ENCODE data around the gene SLC29A1.

DNA sequence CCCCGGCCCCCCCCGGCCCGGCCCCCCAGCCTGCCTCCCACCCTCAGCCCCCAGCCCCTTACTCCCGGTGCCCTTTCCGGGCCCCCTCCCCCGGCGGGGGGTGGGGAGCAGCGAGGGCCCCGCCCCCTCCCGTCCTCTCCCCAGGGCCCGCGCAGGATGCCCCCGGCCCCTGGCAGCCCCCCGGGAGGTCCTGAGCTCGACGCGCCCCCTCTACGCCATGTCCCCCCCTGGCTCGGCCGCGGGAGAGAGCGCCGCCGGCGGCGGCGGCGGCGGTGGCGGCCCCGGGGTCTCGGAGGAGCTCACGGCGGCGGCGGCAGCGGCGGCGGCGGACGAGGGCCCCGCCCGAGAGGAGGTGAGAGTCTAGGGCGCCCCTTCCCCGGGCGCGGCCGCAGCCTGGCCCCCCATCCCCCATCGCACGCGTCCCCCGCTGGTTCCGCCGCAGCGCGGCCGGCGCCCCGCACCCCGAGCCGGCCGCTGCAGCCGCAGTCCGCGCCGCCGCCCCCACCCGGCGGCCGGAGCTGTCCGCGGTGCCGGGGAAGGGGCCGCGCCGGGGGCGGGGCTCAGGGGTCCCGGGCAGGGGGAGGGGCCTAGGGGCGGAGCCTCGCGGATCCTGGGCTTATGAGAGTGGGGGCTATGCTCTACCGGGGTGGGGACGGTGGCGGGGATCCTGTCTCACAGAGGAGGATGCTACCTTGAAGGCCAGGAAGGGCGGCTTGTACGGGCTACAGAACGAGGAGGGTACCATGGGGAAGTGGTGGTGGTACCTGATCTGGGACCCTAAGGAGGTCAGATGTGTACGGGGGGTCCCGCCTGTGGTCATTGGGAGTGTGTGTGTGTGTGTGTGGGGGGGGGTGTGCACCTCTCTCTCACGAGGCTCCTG, 47.4 kb downstream of the SLC29A1 start:
- TF ChIP-seq, protein P1, sequence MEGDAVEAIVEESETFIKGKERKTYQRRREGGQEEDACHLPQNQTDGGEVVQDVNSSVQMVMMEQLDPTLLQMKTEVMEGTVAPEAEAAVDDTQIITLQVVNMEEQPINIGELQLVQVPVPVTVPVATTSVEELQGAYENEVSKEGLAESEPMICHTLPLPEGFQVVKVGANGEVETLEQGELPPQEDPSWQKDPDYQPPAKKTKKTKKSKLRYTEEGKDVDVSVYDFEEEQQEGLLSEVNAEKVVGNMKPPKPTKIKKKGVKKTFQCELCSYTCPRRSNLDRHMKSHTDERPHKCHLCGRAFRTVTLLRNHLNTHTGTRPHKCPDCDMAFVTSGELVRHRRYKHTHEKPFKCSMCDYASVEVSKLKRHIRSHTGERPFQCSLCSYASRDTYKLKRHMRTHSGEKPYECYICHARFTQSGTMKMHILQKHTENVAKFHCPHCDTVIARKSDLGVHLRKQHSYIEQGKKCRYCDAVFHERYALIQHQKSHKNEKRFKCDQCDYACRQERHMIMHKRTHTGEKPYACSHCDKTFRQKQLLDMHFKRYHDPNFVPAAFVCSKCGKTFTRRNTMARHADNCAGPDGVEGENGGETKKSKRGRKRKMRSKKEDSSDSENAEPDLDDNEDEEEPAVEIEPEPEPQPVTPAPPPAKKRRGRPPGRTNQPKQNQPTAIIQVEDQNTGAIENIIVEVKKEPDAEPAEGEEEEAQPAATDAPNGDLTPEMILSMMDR (IDR thresholded peaks at IDR 0.05) = no peak
- TF ChIP-seq RFX5 (IDR thresholded peaks at IDR 0.05) = no peak
- no peak for TF ChIP-seq POLR2A (IDR thresholded peaks at IDR 0.05; ENCODE audit: low read length)
- no peak for TF ChIP-seq RAD21 (conservative IDR thresholded peaks at IDR 0.05 in 1 of 2, IDR thresholded peaks at IDR 0.05 in 1 of 2)
- TF ChIP-seq KDM5A (IDR thresholded peaks at IDR 0.05) = no peak
- no peak for TF ChIP-seq EP300 (IDR thresholded peaks at IDR 0.05)
- TF ChIP-seq NFE2L2 (conservative IDR thresholded peaks at IDR 0.05; ENCODE audit: low read length) = no peak
- no peak for TF ChIP-seq MAZ (IDR thresholded peaks at IDR 0.05; ENCODE audit: borderline replicate concordance, low read depth, low read length)
